Inflammatory macrophage (primary cell): ENCODE data around the gene ZER1.

ENCODE experiments used
- DNase-seq, 2 donors: peaks; one replicate each; pipeline ENCODE4 v3.0.0-alpha.2; 2020 to 2022

ZER1 gene

DNA sequence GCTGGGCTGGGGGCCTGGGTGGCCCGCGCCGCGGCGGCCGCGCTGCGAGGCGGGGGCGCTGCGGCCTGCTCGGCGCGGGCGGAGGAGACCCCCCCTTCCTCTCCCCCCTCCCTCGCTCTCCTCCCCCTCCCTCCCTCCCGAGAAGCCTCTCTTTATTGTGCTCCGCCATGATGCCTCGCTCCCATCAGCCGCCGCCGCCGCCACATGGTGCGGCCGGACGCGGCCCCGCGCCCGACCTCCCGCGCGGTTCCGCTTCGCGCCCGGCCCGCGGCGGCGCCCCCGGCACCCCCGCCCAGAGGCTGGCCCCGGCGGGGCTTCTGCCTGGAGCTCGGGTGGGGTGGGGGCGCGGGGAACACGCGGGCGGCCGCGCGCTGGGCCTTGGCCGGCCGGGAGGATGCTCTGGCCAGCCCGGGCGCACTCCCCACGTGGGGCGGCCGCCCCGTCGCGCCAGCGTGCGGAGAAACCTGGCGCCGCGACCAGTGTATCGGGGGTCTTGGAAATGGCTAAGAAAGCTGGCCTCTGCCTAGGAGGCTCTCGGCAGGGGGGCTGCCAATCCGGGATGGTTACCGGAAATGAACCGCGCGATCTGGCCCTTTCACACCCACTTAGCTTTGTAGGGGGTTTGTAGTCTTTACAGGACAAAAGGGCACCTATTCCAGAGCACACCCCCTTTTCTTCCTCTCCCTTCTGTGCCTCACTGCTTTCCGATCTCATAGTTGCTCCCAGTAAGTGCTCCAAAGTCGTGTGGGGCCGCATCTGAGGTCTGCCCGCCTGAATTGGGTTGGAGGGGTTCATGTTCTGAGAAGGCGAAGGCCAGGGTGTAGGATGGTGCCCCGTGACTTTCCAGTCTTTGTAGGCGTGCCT lies 81.7 kb downstream of the ZER1 start:
- DNase-seq = peak in 1 of 2 donors; percentile 22

DNA sequence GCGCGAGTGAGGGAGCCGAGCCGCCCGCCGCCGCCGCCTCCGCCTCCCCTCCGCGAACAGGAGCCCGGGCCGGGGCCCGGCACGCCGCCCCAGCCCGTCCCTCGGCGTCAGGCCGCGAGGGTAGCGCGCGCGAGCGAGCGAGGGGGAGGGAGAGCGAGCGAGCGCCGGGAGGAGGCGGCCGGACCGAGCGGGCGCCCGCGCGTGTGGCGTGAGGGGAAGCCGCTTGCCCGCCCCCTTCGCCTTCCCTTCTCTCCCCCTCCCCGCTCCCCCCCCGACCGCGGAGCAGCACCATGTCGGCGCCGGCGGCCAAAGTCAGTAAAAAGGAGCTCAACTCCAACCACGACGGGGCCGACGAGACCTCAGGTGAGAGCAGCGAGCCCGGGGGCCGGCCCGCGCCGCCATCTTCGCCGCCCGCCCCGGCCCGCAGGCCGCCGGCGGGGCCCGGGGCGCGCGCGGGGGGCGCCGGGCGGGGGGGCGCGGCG lies 82.4 kb downstream of the ZER1 start:
- no peak for DNase-seq

DNA sequence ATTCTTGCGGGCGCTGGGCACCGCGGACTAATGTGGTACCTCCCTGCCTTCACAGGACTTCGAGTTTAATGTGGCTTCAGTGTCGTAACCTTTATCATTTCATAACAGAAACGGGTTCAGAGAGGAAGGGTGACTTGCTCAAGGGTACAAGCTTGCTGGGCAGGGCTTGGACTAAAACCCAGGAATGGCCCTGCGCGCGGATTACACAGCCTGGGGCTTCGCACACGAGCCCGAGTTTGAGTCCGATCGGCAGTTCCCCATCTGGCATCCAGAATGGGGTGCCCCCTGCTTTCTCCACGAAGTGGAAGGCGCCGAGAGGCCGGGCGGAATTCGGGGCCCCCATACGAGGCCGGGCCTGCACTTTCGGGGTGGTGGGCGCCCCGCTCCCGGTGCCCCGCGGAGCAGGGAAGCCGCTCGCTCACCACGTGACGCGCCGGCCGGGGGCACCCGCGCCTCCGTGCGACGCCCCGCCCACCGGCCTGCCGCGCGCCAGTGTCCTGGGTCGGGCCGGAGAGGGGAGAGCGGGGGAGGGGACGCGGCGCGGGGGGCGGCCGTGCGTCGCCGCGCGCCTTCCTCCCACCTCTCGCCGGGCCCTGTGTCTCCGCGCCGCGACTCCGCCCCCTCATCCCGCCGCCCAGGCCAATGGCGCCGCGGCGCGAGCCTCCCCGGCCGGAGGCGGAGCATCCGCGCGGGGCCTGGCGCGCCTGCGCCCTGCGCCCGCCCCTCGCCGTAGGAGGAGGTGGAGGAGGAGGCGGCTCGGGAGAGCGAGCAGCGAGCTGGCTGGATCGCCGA lies 83.0 kb downstream of the ZER1 start, which contains the start of gene SET:
SET (plus strand) TSS at position 722 of the 792 bp plus-strand sequence. CDS start 361 bp downstream, outside the sequence.
- DNase-seq = peak; percentile 93 to 95

- DNase-seq = no peak
Observed at GRCh38 chr9:128687453-128687852, 84.3 kb downstream of the ZER1 start.

- peak; percentile 41 to 49 for DNase-seq
Observed at GRCh38 chr9:128685636-128686489, 85.9 kb downstream of the ZER1 start.

DNA sequence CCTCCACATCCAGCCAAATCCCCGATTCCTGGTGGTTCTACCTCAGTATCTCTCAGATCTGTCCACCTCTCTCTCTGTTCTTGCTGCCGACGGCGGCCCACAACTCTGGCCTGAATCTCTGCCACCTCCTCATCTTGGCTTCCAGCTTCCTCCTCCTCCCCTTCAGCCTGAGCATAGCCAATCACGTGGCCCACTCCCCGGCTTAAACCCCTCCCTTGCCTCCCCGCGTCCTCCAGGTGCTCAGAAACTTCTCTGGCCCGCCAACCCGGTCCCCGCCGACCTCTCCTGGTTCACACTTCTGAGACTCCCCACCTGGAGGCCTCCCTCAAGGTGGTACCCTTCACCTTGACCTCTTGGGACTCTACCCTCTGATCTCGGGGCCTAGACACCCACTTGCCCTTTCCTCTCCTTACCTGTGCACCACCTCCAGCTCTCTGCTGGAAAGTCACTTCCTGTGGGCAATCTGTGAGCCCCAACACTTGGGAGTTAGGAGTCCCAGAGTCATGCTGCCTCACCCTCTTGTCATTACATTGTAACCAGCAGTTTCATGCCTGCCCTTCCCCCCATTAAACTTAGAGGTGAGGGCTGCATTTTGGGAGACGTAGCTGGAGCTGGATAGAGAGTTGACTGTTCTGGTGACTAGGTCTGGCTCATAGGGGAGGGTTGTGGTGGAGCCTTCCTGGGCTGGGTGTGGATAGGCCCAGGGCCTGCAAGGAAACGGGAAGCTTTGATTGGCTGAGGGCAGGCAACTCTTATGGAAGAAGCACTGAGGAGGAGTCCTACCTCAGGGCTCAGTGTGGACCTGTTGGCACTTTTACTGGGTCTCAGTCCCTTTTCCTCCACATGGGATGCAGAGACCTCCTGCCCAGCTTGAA lies 87.2 kb downstream of the ZER1 start:
- DNase-seq = peak; percentile 72 to 82

GRCh38 chr9:128684065-128684324 lies 87.7 kb downstream of the ZER1 start:
- DNase-seq = no peak

DNA sequence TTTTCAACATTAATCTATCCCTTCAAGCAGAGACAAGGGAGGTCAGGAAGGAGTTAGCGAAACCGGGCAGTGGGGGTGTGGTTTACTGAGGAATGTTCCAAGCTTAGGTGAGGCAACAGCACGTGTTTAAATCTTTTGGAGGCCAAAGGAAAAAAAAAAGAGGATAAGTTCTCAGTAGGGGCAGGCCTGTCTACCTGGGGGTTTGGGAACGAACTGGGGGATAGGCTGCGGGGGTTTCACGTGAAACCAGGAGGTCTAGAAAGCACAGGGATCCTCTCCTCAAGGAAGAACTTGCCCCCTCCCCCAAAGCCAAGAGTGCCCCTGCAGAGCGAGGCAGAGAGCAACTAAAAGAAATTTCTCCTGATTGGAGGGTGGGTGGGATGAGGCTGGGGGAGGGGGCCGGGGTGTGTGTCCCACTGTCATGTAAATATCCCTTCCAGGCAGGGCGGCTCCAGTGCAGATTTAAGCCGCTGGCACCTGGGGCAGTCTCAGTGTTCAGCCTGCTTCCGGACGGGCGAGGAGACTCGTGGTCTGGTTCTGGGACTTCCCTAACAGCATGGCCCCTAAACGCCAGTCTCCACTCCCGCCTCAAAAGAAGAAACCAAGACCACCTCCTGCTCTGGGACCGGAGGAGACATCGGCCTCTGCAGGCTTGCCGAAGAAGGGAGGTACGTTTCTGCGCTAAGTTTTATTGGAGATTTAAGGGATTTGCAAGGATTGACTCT lies 88.2 kb downstream of the ZER1 start:
- peak; percentile 57 to 72 for DNase-seq
